GM12878 (cell line): ENCODE measurements around the gene TMEM135. TPM values are rescaled to one million over a fixed set of nuclear protein-coding genes. Genes with fewer than 3 reads are reported as not detected.

ENCODE experiments used
- ATAC-seq: fragments of 200-7000 bp; cut with Tn5 transposase; 3 replicates; pipeline ENCODE4 v1.9.1; 2020; ENCODE audit warnings: mild to moderate bottlenecking, moderate library complexity
- BruUV-seq: library from RNA; stranded (reverse); fragments of 400-500 nt; replicated peaks from 2 replicates; lab custom pipeline; 2021; lab: Mats Ljungman, UMichigan
- CTCF ChIA-PET: fragments of 300-600 bp; sonication (Branson Sonifier 250); formaldehyde crosslinking; extraction: SDS; loops from one replicate; lab custom pipeline; 2021; ENCODE audit warnings: inconsistent platforms; lab: Yijun Ruan, JAX
- POLR2A ChIA-PET: fragments of 350-600 bp; formaldehyde crosslinking; extraction: SDS; loops from one replicate; lab custom pipeline; 2021; ENCODE audit warnings: inconsistent platforms; lab: Charles Lee
- RAD21 ChIA-PET: fragments of 300-600 bp; sonication (Branson Sonifier 250); formaldehyde crosslinking; loops from one replicate; lab custom pipeline; 2023; ENCODE audit warnings: antibody characterized with exemption; ENCODE audit not compliant: unreplicated experiment; lab: Charles Lee
- SMC1A ChIA-PET: fragments of 300-600 bp; sonication (Branson Sonifier 250); formaldehyde crosslinking; loops from one replicate; lab custom pipeline; 2023; ENCODE audit not compliant: unreplicated experiment, uncharacterized antibody; lab: Charles Lee
- DNase-seq: peaks from one replicate; pipeline ENCODE4 v3.0.0-alpha.2; 2011; ENCODE audit warnings: low read depth, low spot score
- FAIRE-seq: peaks from 3 replicates; lab custom pipeline; 2011; peaks lifted over from hg19 to GRCh38; lab: Jason Lieb, UNC
- H2AFZ ChIP-seq: 2 replicates; pipeline ENCODE4 v1.6.0; 2011; ENCODE audit warnings: low read depth, low read length, control low read depth; ENCODE audit not compliant: control insufficient read depth
- H3K27ac ChIP-seq: 2 replicates; pipeline ENCODE4 v1.5.1; 2011; ENCODE audit warnings: control low read depth; ENCODE audit not compliant: control insufficient read depth, insufficient read depth
- H3K27me3 ChIP-seq, 2 experiments: replicated peaks in 1 of 2; 2 replicates each; pipeline versions ENCODE4 v1.6.0 to v1.6.1; 2011; ENCODE audit warnings: low read length in 1 of 2; ENCODE audit not compliant: control insufficient read depth in 2 of 2, insufficient read depth in 2 of 2
- H3K36me3 ChIP-seq, 2 experiments: 2 replicates each; pipeline ENCODE4 v1.5.1; 2011; ENCODE audit warnings: low read length in 1 of 2; ENCODE audit not compliant: control insufficient read depth in 2 of 2, insufficient read depth in 2 of 2
- H3K4me1 ChIP-seq: 2 replicates; pipeline ENCODE4 v1.6.1; 2011; ENCODE audit warnings: mild to moderate bottlenecking, low read length, moderate library complexity, mixed read lengths; ENCODE audit not compliant: control insufficient read depth, insufficient read depth
- H3K4me2 ChIP-seq: 2 replicates; pipeline ENCODE4 v1.6.0; 2011; ENCODE audit warnings: control low read depth; ENCODE audit not compliant: control insufficient read depth, insufficient read depth
- H3K4me3 ChIP-seq: fragments of 200-600 bp; sonication (generic); 2 replicates; pipeline ENCODE4 v1.5.1; 2016
- H3K79me2 ChIP-seq: 2 replicates; pipeline ENCODE4 v1.6.0; 2011; ENCODE audit warnings: low read length; ENCODE audit not compliant: control insufficient read depth, insufficient read depth
- H3K9ac ChIP-seq: 2 replicates; pipeline ENCODE4 v1.8.0; 2011; ENCODE audit warnings: low read length, control low read depth, mixed read lengths; ENCODE audit not compliant: control insufficient read depth, insufficient read depth
- H3K9me3 ChIP-seq: replicated peaks from 3 replicates; pipeline ENCODE4 v1.5.1; 2011; ENCODE audit warnings: mild to moderate bottlenecking, low read length; ENCODE audit not compliant: control insufficient read depth, insufficient read depth
- H4K20me1 ChIP-seq: 2 replicates; pipeline ENCODE4 v1.6.0; 2011; ENCODE audit not compliant: control insufficient read depth, insufficient read depth
- CBFB ChIP-seq: IDR thresholded peaks from 2 replicates; pipeline ENCODE4 v1.6.1; 2016; ENCODE audit warnings: antibody characterized with exemption, low read depth
- ESRRA ChIP-seq: IDR thresholded peaks from 2 replicates; pipeline ENCODE4 v1.6.1; 2012; ENCODE audit warnings: mild to moderate bottlenecking, low read length, improper control_type of control experiment
- NR2C2 ChIP-seq: IDR thresholded peaks from 2 replicates; pipeline ENCODE4 v1.6.1; 2011; ENCODE audit warnings: borderline replicate concordance, low read depth; ENCODE audit not compliant: control insufficient read depth, insufficient read length
- SMARCA5 ChIP-seq: fragments of 450-650 bp; IDR thresholded peaks from 2 replicates; pipeline ENCODE4 v1.6.1; 2017; ENCODE audit warnings: mild to moderate bottlenecking
- TCF7 ChIP-seq: IDR thresholded peaks from 2 replicates; pipeline ENCODE4 v1.6.1; 2014; ENCODE audit warnings: antibody characterized with exemption, borderline replicate concordance
- YBX1 ChIP-seq: fragments of 450-650 bp; IDR thresholded peaks from 2 replicates; pipeline ENCODE4 v1.6.1; 2016; ENCODE audit warnings: antibody characterized with exemption
- WGBS: methylation state at CpG from one replicate; pipeline ENCODE4 v1.1.6; 2016; ENCODE audit warnings: low lambda C conversion rate; ENCODE audit not compliant: insufficient replicate concordance, insufficient coverage; ENCODE audit errors: missing lambda C conversion rate; 5-methylcytosine and 5-hydroxymethylcytosine counted together
- in situ Hi-C: fragments of 300-500 bp; cut with MboI; formaldehyde crosslinking; loops from 9 replicates; pipeline ENCODE4 v1.14.3; 2018; ENCODE audit warnings: mixed read lengths
- intact Hi-C: fragments of 100-400 bp; cut with micrococcal nuclease; formaldehyde crosslinking; loops from one replicate; pipeline ENCODE4 v1.14.2; 2022; ENCODE audit not compliant: unreplicated experiment
- polyA plus RNA-seq, 11 experiments: library from polyadenylated mRNA; depleted of rRNA in 4 of 11; unstranded in 6 of 11; stranded (reverse) in 5 of 11; fragments of >200 nt; fragmentation: Nextera tagmentation in 4 of 11; fragmentation: Illumina TruSeq in 1 of 11; extraction: Ambion mirVana in 4 of 11; extraction: Trizol in 1 of 11; gene quantifications; 1 replicate in 1 of 11; 2 replicates in 10 of 11; pipeline versions ENCODE4 v1.2.1 to v1.2.3, GENCODE V29; 2011 to 2016; ENCODE audit warnings: inconsistent platforms in 2 of 11, missing spikeins in 2 of 11, low read depth in 1 of 11
- total RNA-seq, 4 experiments: library from RNA; depleted of rRNA in 3 of 4; stranded (reverse); fragments of >200 nt in 3 of 4; fragmentation: Illumina TruSeq in 1 of 4; extraction: Trizol in 1 of 4; gene quantifications; 2 replicates each; pipeline versions ENCODE4 v1.2.1 to v1.2.3, GENCODE V29; 2013 to 2021
- TF ChIP-seq, protein P1 (sequence below), 3 experiments: IDR thresholded peaks in 2 of 3; conservative IDR thresholded peaks in 1 of 3; 2 replicates each; pipeline ENCODE4 v1.5.1; 2011; ENCODE audit warnings: low read depth in 3 of 3, low read length in 3 of 3, mild to moderate bottlenecking in 3 of 3, control low read depth in 2 of 3, moderate library complexity in 2 of 3, inconsistent platforms in 1 of 3, mixed read lengths in 1 of 3; ENCODE audit not compliant: control insufficient read depth in 2 of 3, insufficient read depth in 1 of 3; ENCODE audit errors: extremely low read depth in 1 of 3
- TF ChIP-seq, protein P2 (sequence below): fragments of 450-650 bp; IDR thresholded peaks from 2 replicates; pipeline ENCODE4 v1.6.1; 2016; ENCODE audit warnings: mild to moderate bottlenecking
- TF ChIP-seq, protein P3 (sequence below): fragments of 450-650 bp; IDR thresholded peaks from 2 replicates; pipeline ENCODE4 v1.6.1; 2017; ENCODE audit warnings: antibody characterized with exemption, mild to moderate bottlenecking, moderate library complexity

TMEM135 gene
- total and polyA plus RNA-seq, 10 of the 15 experiments (the other 5 are each of a cell fraction or from before 2014, with no cell fraction given), result 7.2 to 117 (median 12.9) TPM

DNA sequence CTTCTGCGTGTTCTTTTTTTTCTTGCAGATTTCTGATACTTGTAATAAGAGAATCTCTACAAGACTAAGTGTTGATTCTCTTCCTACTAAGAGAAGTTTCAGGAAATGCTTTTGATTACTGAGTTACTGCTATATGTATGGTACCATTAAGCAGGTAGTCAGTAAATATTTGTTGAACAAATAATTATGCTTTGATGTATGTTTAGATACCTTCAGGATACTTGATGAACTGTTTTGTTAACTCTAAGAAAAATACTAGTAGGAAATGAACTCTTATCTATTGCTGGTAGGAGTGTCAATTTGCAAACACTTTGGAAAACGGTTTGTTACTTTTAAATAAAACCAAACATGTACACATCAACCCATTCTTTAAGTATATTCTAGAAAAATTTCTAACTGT is 90.6 kb downstream of the TMEM135 start:
- Histone ChIP-seq H3K4me1 (no peaks in the 10 kb centered on the region), H3K4me2 (no peak overlapping the region), H4K20me1 (no peaks in the 10 kb centered on the region), H3K79me2 (no peaks in the 10 kb centered on the region), H3K9me3 (no peaks in the 10 kb centered on the region), H3K9ac (no peak overlapping the region), H3K27ac (no peak overlapping the region), H2AFZ (no peak overlapping the region), H3K27me3 (no peaks in the 10 kb centered on the region), H3K36me3 (no peaks in the 10 kb centered on the region), H3K4me3 (no peak overlapping the region)
- SMC1A ChIA-PET, result interaction anchor here (0.6 kb wide), 1 partner anchor 137 kb away, joined by 3 read pairs; no protein-coding TSS in a partner anchor
- ATAC-seq, result no peak
- CTCF ChIA-PET, result interaction anchor here (0.9 kb wide), 1 partner anchor 11 kb away, joined by 3 read pairs; no protein-coding TSS in a partner anchor
- no TSS peak for BruUV-seq
- POLR2A ChIA-PET, result no interaction called here
- DNase-seq, result no peak
- RAD21 ChIA-PET, result no interaction called here
- intact Hi-C loops, result no loop called here
- no peak for FAIRE-seq
- WGBS, result 96% methylated on average over 2 of the region's 2 CpGs
- in situ Hi-C loops, result no loop called here
- TF ChIP-seq NR2C2, result no peak
- TF ChIP-seq, protein P1, sequence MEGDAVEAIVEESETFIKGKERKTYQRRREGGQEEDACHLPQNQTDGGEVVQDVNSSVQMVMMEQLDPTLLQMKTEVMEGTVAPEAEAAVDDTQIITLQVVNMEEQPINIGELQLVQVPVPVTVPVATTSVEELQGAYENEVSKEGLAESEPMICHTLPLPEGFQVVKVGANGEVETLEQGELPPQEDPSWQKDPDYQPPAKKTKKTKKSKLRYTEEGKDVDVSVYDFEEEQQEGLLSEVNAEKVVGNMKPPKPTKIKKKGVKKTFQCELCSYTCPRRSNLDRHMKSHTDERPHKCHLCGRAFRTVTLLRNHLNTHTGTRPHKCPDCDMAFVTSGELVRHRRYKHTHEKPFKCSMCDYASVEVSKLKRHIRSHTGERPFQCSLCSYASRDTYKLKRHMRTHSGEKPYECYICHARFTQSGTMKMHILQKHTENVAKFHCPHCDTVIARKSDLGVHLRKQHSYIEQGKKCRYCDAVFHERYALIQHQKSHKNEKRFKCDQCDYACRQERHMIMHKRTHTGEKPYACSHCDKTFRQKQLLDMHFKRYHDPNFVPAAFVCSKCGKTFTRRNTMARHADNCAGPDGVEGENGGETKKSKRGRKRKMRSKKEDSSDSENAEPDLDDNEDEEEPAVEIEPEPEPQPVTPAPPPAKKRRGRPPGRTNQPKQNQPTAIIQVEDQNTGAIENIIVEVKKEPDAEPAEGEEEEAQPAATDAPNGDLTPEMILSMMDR (IDR thresholded peaks at IDR 0.05 in 2 of 3, conservative IDR thresholded peaks at IDR 0.05 in 1 of 3; ENCODE audit: control insufficient read depth in 2 of 3, extremely low read depth in 1 of 3, insufficient read depth in 1 of 3, low read depth in 3 of 3, low read length in 3 of 3), result no peak
- no peak for TF ChIP-seq YBX1

DNA sequence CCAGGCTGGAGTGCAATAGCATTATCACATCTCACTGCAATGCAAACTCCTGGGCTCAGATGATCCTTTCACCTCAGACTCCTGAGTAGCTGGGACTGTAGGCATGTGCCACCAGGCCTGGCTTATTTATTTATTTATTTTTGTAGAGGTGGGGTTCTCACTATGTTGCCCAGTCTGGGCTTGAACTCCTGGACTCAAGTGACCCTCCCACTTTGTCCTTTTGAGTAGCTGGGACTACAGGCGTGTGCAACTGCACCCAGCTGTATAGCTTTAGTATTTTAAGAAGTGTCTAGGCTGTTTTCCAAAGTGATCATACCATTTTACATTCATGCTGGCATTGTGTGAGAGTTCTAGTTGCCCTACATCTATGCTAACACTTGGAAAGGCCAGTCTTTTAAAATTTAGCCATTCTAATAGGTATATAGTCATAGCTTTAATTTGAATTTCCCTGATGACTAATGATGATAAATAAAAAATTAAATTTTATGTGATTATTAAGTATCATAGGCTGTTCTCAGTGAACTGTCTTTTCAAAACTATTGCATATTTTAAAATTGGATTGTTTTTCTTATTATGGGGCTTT is 96.9 kb downstream of the TMEM135 start:
- DNase-seq (no peak), ATAC-seq (no peak), FAIRE-seq (no peak)
- H3K4me3 ChIP-seq, result no peak overlapping the region
- H3K79me2 ChIP-seq, result no peaks in the 10 kb centered on the region
- H3K27ac ChIP-seq, result no peak overlapping the region
- TF ChIP-seq, protein P2, sequence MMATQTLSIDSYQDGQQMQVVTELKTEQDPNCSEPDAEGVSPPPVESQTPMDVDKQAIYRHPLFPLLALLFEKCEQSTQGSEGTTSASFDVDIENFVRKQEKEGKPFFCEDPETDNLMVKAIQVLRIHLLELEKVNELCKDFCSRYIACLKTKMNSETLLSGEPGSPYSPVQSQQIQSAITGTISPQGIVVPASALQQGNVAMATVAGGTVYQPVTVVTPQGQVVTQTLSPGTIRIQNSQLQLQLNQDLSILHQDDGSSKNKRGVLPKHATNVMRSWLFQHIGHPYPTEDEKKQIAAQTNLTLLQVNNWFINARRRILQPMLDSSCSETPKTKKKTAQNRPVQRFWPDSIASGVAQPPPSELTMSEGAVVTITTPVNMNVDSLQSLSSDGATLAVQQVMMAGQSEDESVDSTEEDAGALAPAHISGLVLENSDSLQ, result no peak
- TF ChIP-seq SMARCA5, result no peak
- TF ChIP-seq, protein P3, sequence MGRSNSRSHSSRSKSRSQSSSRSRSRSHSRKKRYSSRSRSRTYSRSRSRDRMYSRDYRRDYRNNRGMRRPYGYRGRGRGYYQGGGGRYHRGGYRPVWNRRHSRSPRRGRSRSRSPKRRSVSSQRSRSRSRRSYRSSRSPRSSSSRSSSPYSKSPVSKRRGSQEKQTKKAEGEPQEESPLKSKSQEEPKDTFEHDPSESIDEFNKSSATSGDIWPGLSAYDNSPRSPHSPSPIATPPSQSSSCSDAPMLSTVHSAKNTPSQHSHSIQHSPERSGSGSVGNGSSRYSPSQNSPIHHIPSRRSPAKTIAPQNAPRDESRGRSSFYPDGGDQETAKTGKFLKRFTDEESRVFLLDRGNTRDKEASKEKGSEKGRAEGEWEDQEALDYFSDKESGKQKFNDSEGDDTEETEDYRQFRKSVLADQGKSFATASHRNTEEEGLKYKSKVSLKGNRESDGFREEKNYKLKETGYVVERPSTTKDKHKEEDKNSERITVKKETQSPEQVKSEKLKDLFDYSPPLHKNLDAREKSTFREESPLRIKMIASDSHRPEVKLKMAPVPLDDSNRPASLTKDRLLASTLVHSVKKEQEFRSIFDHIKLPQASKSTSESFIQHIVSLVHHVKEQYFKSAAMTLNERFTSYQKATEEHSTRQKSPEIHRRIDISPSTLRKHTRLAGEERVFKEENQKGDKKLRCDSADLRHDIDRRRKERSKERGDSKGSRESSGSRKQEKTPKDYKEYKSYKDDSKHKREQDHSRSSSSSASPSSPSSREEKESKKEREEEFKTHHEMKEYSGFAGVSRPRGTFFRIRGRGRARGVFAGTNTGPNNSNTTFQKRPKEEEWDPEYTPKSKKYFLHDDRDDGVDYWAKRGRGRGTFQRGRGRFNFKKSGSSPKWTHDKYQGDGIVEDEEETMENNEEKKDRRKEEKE, result no peak
- TF ChIP-seq ESRRA, result no peak
- no peak for TF ChIP-seq CBFB
- TF ChIP-seq TCF7, result no peak
- 100% methylated on average over 1 of the region's 1 CpG for WGBS
- H3K36me3 ChIP-seq, result no peaks in the 10 kb centered on the region
- CTCF ChIA-PET, result interaction anchor here (0.9 kb wide), 1 partner anchor 37 kb away, joined by 3 read pairs; no protein-coding TSS in a partner anchor
- RAD21 ChIA-PET, result no interaction called here
- H3K27me3 ChIP-seq, result no peaks in the 10 kb centered on the region
- H3K4me1 ChIP-seq, result no peaks in the 10 kb centered on the region
- POLR2A ChIA-PET, result no interaction called here
- SMC1A ChIA-PET, result interaction anchor here (1.0 to 1.9 kb wide), 5 partner anchors 11 to 58 kb away, joined by 3 to 6 read pairs (median 3); no protein-coding TSS in a partner anchor
- H3K9me3 ChIP-seq, result no peaks in the 10 kb centered on the region
- no peak overlapping the region for H3K9ac ChIP-seq
- no peak overlapping the region for H3K4me2 ChIP-seq
- BruUV-seq, result no TSS peak
- H4K20me1 ChIP-seq, result no peaks in the 10 kb centered on the region
- in situ Hi-C loops, result no loop called here
- intact Hi-C loops, result no loop called here
- no peak overlapping the region for H2AFZ ChIP-seq
